SHP77 treated with DMSO at 0.1 percent for 48 hours (cell line): Measurements from ENCODE around the gene HES1.

ENCODE experiments used
- DNase-seq: peaks from one replicate; lab custom pipeline; 2025; lab: John Stamatoyannopoulos, UW

Gene HES1

DNA sequence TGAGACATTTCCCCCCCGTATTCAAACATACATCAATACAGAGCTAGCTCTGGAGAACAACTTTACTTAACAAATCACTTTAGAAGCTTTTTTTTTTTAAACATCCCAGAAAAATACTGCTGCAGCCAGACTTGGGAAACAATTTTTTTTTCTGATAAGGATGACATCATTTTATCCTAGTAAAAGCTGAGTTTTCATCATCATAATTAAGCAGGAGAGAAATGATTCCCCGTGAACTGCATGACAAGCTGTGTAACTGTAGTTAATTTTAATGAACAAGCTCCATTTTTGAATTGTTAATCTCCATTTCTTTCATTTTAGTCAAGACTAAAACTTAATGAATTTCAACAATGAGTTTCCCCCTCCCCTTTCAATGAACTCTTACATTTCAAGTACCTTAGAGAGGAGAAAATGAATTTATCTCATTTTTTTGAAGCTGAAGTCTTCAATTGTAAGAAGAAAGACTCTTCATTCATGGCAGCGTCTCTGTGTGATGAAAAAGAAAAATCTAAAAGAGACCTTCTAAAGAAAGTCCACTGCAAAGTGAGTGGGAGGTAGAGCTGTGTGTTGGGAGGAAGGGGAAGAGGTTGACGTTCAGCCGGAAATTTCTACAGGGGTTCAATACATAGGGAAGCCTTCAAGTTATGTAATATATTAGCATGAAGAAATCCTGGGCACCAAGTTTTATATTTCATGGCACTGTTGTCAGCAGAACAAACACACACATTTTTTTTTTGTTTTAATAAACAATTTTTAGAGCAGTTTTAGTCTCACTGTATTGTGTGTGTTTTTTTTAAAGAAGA, 31.7 kb downstream of the HES1 start:
- DNase-seq: no peak

- no peak for DNase-seq
These were observed 33.0 kb downstream of the HES1 start for GRCh38 chr3:194168994-194169393.

GRCh38 chr3:194169595-194169994, 33.6 kb downstream of the HES1 start:
- DNase-seq: no peak

DNA sequence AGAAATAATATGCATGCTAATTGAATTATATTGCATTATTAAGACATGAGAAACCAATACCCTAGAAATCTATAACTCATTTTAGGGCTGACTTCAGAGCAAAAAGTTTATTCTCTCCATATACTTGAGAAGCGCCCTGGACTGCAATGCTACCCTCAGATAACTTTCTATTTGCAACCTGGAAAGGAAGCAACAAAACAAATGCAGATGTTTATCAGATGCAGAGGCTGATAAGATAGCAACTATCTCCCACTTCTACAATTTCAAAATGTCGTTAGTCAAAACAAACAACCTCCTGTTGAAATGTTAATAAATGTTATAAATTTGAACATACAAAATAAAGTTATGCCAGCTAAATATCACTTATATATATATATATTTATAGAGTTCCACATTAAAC, 34.8 kb downstream of the HES1 start:
- no peak for DNase-seq

DNA sequence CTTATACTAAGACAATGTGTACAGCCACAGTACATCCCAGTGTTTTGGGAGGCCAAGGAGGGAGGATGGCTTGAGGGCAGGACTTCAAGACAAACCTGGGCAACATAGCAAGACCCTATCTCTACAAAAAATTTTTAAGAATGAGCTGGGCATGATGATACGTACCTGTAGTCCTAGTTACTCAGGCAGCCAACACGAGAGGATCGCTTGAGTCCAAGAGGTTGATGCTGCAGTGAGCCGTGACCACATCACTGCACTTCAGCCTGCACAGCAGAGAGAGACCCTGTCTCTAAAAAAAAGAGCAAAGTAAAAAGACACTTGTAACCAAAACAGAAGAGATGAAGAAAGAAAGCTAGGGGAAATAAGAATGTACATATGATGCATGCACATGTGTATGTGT, 38.5 kb downstream of the HES1 start:
- no peak for DNase-seq

- DNase-seq: no peak
These were observed 39.0 kb downstream of the HES1 start for GRCh38 chr3:194174980-194175379.

GRCh38 chr3:194176274-194176991, 40.5 kb downstream of the HES1 start:
- no peak for DNase-seq

GRCh38 chr3:194177141-194177540, 41.2 kb downstream of the HES1 start:
- DNase-seq: no peak

DNA sequence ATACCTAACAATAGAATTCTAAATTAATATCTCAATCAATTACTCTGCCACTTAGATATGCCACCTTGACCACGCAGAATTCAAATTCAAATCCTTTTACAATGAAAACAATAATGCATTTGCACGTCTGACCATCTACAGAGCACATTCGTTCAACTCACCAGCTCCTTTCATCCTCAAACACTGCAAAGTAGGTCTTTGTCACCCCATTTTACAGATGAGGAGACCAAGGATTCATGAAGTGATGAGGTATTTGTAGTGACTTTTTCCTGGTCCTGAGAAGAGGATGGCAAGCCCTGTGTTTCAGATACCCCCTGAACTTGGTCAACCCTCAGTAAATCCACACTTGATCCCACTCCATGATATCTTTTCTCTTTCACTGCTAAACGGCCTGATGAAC, 42.2 kb downstream of the HES1 start:
- no peak for DNase-seq

- no peak for DNase-seq
These were observed 42.7 kb downstream of the HES1 start for GRCh38 chr3:194178669-194179068.

GRCh38 chr3:194180570-194180969, 44.6 kb downstream of the HES1 start:
- no peak for DNase-seq

DNA sequence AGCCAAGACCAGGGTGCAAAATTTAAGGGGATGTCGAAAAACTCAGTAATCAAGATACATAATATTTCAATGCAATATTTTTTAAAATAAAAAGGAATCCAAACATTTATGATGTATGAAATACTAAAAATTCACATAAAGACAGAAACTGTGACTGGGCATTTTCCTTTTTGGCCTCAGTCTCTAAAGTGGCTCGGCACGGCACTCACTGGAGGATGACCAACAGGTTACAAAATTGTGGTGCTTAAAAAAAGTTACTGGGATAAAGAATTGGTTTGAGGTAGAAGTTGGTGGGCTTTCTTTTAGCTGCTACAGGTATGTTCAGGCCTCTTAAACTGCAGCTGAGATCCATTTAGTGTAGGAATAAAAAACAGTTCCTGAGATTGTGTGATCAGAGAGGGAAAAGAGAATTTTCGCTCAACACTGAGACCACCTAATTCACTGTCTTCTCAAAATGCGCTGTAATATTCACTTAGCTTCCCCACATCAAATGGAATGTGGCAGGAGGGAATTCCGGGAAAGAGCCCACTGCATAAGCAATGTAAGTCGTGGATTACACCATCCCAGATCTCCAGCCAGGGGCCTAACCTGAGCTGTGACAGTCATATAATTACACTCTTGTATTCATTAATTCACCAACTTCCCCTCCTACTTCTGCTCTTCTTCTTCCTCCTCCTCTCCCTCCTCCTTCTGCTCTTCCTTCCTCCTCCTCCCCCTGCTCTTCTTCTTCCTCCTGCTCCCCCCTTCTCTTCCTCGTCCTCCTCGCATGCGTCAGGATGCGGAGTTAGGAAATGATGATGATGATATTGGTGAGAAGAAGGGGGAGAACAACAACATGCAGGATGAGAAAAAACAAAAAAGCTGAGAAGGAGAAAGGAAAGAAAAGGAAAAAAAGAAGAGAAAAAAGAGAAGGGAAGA, 45.9 kb downstream of the HES1 start:
- no peak for DNase-seq

DNA sequence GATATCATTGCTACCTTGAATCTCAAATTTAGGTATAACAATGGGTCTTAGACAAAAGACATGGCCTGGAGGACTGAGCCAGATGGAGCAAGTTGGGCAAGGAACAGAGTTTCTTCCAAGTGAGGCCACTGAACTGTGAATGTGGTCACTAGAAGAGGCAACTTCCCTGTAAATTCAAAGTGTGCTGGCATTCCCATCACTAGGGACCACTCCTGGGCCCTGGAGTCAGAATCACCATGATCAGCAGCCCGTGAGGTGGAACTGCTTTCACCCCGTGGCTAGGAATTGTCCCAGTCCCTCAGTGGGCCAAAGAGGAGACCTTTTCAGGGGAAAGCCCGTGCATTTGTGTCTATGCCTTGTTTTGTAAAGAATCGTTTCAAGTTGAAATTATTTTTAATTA, 47.3 kb downstream of the HES1 start:
- no peak for DNase-seq

- no peak for DNase-seq
These were observed 48.4 kb downstream of the HES1 start for GRCh38 chr3:194184265-194184751.

GRCh38 chr3:194184801-194185200, 48.9 kb downstream of the HES1 start:
- DNase-seq: no peak

DNA sequence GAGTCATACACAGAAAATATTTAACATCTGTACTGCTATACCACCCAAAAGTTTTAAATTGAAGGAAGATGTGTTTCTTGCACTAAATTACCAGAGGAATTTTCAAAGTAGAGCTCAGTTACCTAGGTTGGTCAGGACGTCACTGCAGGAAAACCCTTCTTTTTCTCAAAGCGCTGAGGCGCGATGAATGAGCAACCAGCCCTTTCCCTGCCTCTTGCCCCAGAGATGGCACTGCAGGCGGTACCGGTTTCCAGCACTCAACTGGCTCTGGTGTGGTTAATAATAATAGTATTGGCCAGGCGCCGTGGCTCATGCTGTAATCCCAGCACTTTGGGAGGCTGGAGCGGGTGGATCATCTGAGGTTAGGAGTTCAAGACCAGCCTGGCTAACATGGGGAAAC, 49.3 kb downstream of the HES1 start:
- no peak for DNase-seq

DNA sequence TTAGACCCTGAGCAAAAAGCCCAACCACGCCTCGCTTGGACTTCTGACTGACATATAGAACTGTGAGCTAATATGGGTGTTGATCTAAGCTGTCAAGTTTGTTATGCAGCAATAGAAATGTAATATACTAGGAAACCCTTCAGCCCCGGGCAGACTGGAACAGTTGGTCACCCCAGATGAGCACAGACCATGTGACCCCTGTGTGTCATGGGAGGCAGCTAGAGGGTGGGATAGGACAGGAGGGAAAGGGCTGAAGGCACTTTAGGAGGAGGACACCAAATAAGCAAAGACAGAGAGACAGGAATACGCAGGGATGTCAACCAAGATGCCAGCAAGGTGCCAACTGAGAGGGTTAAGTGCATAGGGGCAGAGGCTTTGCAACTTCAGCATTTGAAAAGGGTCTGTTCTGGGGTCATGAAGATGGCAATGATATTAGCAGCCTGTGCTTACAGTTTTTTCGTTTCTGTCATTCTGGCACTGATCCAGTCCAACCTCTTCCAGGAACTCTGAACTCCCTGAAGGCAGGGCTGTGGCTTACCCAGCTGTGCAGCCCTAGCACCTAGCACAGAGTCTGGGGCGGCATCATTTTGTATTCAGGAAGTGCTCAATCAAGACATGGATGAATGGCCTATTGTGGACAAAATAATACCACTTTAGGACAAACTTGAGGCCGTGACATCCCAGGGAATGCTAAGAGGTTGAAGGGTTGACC, 51.4 kb downstream of the HES1 start:
- no peak for DNase-seq
